Measurements from ENCODE around the gene CELSR1.

CELSR1 gene

DNA sequence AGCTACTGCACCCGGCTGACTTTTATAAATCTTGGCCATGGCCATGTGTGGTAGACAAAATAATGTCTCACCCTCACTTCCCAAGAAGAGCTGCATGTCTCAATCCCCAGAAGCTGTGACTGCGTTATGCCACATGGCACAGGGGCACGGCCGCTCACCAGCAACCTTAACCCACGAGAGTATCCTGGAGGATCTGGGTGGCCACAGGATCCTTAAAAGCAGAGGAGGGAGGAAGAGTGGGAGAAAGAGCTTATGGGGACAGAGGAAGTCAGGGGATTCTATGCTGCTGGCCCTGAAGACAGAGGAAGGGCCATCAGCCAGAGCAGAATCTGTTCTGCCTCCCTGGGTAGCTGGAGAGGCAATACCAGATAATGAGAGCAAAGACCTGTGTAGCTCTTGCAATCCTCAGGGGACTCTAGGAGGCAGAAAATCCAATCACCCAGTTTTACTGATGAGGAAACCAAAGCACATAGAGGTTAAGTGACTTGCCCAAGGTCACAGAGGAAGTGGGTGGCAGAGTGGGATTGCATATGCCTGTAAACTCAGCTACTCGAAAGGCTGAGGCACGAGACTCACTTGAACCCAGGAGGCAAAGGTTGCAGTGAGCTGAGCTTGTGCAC is 55.3 kb downstream of the CELSR1 start:
- TF ChIP-seq, protein P1, sequence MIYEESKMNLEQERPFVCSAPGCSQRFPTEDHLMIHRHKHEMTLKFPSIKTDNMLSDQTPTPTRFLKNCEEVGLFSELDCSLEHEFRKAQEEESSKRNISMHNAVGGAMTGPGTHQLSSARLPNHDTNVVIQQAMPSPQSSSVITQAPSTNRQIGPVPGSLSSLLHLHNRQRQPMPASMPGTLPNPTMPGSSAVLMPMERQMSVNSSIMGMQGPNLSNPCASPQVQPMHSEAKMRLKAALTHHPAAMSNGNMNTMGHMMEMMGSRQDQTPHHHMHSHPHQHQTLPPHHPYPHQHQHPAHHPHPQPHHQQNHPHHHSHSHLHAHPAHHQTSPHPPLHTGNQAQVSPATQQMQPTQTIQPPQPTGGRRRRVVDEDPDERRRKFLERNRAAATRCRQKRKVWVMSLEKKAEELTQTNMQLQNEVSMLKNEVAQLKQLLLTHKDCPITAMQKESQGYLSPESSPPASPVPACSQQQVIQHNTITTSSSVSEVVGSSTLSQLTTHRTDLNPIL (CRISPR knock-in tag; IDR thresholded peaks at IDR 0.05; ENCODE audit: low read depth): no peak
- TF ChIP-seq, protein P2, sequence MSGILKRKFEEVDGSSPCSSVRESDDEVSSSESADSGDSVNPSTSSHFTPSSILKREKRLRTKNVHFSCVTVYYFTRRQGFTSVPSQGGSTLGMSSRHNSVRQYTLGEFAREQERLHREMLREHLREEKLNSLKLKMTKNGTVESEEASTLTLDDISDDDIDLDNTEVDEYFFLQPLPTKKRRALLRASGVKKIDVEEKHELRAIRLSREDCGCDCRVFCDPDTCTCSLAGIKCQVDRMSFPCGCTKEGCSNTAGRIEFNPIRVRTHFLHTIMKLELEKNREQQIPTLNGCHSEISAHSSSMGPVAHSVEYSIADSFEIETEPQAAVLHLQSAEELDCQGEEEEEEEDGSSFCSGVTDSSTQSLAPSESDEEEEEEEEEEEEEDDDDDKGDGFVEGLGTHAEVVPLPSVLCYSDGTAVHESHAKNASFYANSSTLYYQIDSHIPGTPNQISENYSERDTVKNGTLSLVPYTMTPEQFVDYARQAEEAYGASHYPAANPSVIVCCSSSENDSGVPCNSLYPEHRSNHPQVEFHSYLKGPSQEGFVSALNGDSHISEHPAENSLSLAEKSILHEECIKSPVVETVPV (CRISPR knock-in tag; IDR thresholded peaks at IDR 0.05): no peak
- TF ChIP-seq, protein P3, sequence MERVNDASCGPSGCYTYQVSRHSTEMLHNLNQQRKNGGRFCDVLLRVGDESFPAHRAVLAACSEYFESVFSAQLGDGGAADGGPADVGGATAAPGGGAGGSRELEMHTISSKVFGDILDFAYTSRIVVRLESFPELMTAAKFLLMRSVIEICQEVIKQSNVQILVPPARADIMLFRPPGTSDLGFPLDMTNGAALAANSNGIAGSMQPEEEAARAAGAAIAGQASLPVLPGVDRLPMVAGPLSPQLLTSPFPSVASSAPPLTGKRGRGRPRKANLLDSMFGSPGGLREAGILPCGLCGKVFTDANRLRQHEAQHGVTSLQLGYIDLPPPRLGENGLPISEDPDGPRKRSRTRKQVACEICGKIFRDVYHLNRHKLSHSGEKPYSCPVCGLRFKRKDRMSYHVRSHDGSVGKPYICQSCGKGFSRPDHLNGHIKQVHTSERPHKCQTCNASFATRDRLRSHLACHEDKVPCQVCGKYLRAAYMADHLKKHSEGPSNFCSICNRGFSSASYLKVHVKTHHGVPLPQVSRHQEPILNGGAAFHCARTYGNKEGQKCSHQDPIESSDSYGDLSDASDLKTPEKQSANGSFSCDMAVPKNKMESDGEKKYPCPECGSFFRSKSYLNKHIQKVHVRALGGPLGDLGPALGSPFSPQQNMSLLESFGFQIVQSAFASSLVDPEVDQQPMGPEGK (CRISPR knock-in tag; IDR thresholded peaks at IDR 0.05; ENCODE audit: borderline replicate concordance): no peak
- no peak for TF ChIP-seq ESRRG (CRISPR knock-in tag; IDR thresholded peaks at IDR 0.05)
- TF ChIP-seq GLIS3 (CRISPR knock-in tag; IDR thresholded peaks at IDR 0.05): no peak
- TF ChIP-seq PPARA (CRISPR knock-in tag; IDR thresholded peaks at IDR 0.05; ENCODE audit: borderline replicate concordance): no peak
- no peak for TF ChIP-seq ARNTL (CRISPR knock-in tag; IDR thresholded peaks at IDR 0.05; ENCODE audit: borderline replicate concordance, low read depth)
- TF ChIP-seq ZNF8 (CRISPR knock-in tag; IDR thresholded peaks at IDR 0.05): no peak
- ATAC-seq: no peak

DNA sequence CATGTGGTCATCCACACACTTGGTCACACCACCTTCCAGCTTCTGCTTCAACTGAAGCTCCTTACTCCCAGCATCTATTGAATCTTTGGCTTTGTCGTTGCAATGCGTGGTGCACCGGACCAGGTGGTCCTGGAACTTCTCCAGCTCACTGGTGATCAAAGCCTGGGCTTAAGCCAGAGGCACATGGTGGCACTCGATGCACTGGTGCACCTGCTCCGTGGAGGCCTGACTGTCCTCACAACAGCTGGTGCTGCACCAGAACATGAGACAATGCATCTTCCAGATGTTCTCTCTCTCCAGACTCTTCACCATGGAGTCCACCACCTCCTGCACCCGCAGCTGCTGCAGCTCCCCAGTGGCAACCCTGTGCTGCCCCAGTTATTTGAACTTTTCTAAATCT is 56.0 kb downstream of the CELSR1 start:
- ATAC-seq: no peak
- TF ChIP-seq ESRRG (CRISPR knock-in tag; IDR thresholded peaks at IDR 0.05) (no peak), RARB (CRISPR knock-in tag; IDR thresholded peaks at IDR 0.05) (no peak), ZNF565 (CRISPR knock-in tag; conservative IDR thresholded peaks at IDR 0.05; ENCODE audit: low read depth) (no peak), SNAI2 (CRISPR knock-in tag; IDR thresholded peaks at IDR 0.05) (no peak), ZC3H10 (CRISPR knock-in tag; IDR thresholded peaks at IDR 0.05) (no peak), CSDC2 (CRISPR knock-in tag; IDR thresholded peaks at IDR 0.05) (no peak), ZFP30 (CRISPR knock-in tag; IDR thresholded peaks at IDR 0.05) (no peak), GLIS3 (CRISPR knock-in tag; IDR thresholded peaks at IDR 0.05) (no peak), PPARA (CRISPR knock-in tag; IDR thresholded peaks at IDR 0.05; ENCODE audit: borderline replicate concordance) (no peak), BACH2 (CRISPR knock-in tag; IDR thresholded peaks at IDR 0.05; ENCODE audit: borderline replicate concordance) (no peak), ZNF8 (CRISPR knock-in tag; IDR thresholded peaks at IDR 0.05) (no peak), TCF4 (CRISPR knock-in tag; IDR thresholded peaks at IDR 0.05; ENCODE audit: borderline replicate concordance) (no peak), TOX (CRISPR knock-in tag; IDR thresholded peaks at IDR 0.05; ENCODE audit: borderline replicate concordance) (no peak), OSR1 (CRISPR knock-in tag; IDR thresholded peaks at IDR 0.05) (no peak)
- TF ChIP-seq, protein P3 (CRISPR knock-in tag; IDR thresholded peaks at IDR 0.05; ENCODE audit: borderline replicate concordance): no peak
- TF ChIP-seq, protein P4, sequence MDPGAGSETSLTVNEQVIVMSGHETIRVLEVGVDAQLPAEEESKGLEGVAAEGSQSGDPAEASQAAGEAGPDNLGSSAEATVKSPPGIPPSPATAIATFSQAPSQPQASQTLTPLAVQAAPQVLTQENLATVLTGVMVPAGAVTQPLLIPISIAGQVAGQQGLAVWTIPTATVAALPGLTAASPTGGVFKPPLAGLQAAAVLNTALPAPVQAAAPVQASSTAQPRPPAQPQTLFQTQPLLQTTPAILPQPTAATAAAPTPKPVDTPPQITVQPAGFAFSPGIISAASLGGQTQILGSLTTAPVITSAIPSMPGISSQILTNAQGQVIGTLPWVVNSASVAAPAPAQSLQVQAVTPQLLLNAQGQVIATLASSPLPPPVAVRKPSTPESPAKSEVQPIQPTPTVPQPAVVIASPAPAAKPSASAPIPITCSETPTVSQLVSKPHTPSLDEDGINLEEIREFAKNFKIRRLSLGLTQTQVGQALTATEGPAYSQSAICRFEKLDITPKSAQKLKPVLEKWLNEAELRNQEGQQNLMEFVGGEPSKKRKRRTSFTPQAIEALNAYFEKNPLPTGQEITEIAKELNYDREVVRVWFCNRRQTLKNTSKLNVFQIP (CRISPR knock-in tag; IDR thresholded peaks at IDR 0.05; ENCODE audit: borderline replicate concordance, low read depth): no peak
- TF ChIP-seq, protein P1 (CRISPR knock-in tag; IDR thresholded peaks at IDR 0.05; ENCODE audit: low read depth): no peak
- TF ChIP-seq, protein P5, sequence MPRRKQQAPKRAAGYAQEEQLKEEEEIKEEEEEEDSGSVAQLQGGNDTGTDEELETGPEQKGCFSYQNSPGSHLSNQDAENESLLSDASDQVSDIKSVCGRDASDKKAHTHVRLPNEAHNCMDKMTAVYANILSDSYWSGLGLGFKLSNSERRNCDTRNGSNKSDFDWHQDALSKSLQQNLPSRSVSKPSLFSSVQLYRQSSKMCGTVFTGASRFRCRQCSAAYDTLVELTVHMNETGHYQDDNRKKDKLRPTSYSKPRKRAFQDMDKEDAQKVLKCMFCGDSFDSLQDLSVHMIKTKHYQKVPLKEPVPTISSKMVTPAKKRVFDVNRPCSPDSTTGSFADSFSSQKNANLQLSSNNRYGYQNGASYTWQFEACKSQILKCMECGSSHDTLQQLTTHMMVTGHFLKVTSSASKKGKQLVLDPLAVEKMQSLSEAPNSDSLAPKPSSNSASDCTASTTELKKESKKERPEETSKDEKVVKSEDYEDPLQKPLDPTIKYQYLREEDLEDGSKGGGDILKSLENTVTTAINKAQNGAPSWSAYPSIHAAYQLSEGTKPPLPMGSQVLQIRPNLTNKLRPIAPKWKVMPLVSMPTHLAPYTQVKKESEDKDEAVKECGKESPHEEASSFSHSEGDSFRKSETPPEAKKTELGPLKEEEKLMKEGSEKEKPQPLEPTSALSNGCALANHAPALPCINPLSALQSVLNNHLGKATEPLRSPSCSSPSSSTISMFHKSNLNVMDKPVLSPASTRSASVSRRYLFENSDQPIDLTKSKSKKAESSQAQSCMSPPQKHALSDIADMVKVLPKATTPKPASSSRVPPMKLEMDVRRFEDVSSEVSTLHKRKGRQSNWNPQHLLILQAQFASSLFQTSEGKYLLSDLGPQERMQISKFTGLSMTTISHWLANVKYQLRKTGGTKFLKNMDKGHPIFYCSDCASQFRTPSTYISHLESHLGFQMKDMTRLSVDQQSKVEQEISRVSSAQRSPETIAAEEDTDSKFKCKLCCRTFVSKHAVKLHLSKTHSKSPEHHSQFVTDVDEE (CRISPR knock-in tag; IDR thresholded peaks at IDR 0.05): no peak
